Measurements from ENCODE around the gene CCDC87. TPM values are rescaled to one million over a fixed set of nuclear protein-coding genes. Genes with fewer than 3 reads are reported as not detected.
"Not testable (repeated sequence)": the region's sequence is repeated elsewhere in the genome, so short reads cannot be mapped to it uniquely, and the experiment has no call there.

Gene CCDC87
- total RNA-seq, 1 donor from 2014 or later, result 0.41 TPM

GRCh38 chr11:66614073-66614472 lies 21.2 kb upstream of the CCDC87 start:
- no peak overlapping the region for H3K4me3 ChIP-seq
- intact Hi-C loops (cut with micrococcal nuclease), result no loop called here
- no peak for TF ChIP-seq CTCF (IDR thresholded peaks at IDR 0.05; ENCODE audit: borderline replicate concordance)
- H3K4me1 ChIP-seq, result peaks cover 39% of the 10 kb centered on the region
- H3K36me3 ChIP-seq, result no peaks in the 10 kb centered on the region
- H3K27ac ChIP-seq (replicated peaks), result no peak overlapping the region
- no peaks in the 10 kb centered on the region for H3K27me3 ChIP-seq (ENCODE audit: low read depth)
- H3K9me3 ChIP-seq (replicated peaks), result no peaks in the 10 kb centered on the region
- DNase-seq, result no peak

- no peaks in the 10 kb centered on the region for H3K9me3 ChIP-seq (replicated peaks)
- no peak for DNase-seq
- no peak overlapping the region for H3K27ac ChIP-seq (replicated peaks)
- no peaks in the 10 kb centered on the region for H3K27me3 ChIP-seq (ENCODE audit: low read depth)
- peaks cover 29% of the 10 kb centered on the region for H3K4me1 ChIP-seq
- TF ChIP-seq CTCF (IDR thresholded peaks at IDR 0.05; ENCODE audit: borderline replicate concordance), result no peak
- intact Hi-C loops (cut with micrococcal nuclease), result no loop called here
- H3K36me3 ChIP-seq, result no peaks in the 10 kb centered on the region
- no peak overlapping the region for H3K4me3 ChIP-seq
Observed at GRCh38 chr11:66612458-66612857, 19.6 kb upstream of the CCDC87 start.

GRCh38 chr11:66609721-66610617 lies 17.1 kb upstream of the CCDC87 start:
- no peak overlapping the region for H3K27ac ChIP-seq (replicated peaks)
- H3K4me3 ChIP-seq, result no peak overlapping the region
- H3K4me1 ChIP-seq, result peaks cover 16% of the 10 kb centered on the region
- intact Hi-C loops (cut with micrococcal nuclease), result no loop called here
- H3K36me3 ChIP-seq, result peaks cover 13% of the 10 kb centered on the region
- no peak for TF ChIP-seq CTCF (IDR thresholded peaks at IDR 0.05; ENCODE audit: borderline replicate concordance)
- no peaks in the 10 kb centered on the region for H3K27me3 ChIP-seq (ENCODE audit: low read depth)
- H3K9me3 ChIP-seq (replicated peaks), result no peaks in the 10 kb centered on the region
- no peak for DNase-seq

- no peak for TF ChIP-seq CTCF (IDR thresholded peaks at IDR 0.05; ENCODE audit: borderline replicate concordance)
- intact Hi-C loops (cut with micrococcal nuclease), result no loop called here
- Histone ChIP-seq H3K27ac (replicated peaks) (peak overlapping the region; percentile 39), H3K9me3 (replicated peaks) (no peaks in the 10 kb centered on the region), H3K4me3 (no peak overlapping the region), H3K27me3 (ENCODE audit: low read depth) (no peaks in the 10 kb centered on the region), H3K4me1 (peaks cover 20% of the 10 kb centered on the region), H3K36me3 (peaks cover 23% of the 10 kb centered on the region)
- DNase-seq, result peak; percentile 51
Observed at GRCh38 chr11:66607126-66607834, 14.4 kb upstream of the CCDC87 start.

GRCh38 chr11:66606608-66607007 lies 13.7 kb upstream of the CCDC87 start:
- H3K9me3 ChIP-seq (replicated peaks); DNase-seq; H3K27me3 ChIP-seq (ENCODE audit: low read depth); H3K4me3 ChIP-seq; intact Hi-C loops (cut with micrococcal nuclease): not testable (repeated sequence)
- Histone ChIP-seq H3K27ac (replicated peaks) (peak overlapping the region; percentile 39), H3K36me3 (peaks cover 23% of the 10 kb centered on the region), H3K4me1 (peaks cover 26% of the 10 kb centered on the region)

GRCh38 chr11:66604155-66604554 lies 11.3 kb upstream of the CCDC87 start:
- no peak overlapping the region for H3K27ac ChIP-seq (replicated peaks)
- DNase-seq, result no peak
- H3K36me3 ChIP-seq, result peaks cover 44% of the 10 kb centered on the region
- intact Hi-C loops (cut with micrococcal nuclease), result no loop called here
- no peaks in the 10 kb centered on the region for H3K27me3 ChIP-seq (ENCODE audit: low read depth)
- H3K4me1 ChIP-seq, result peaks cover 45% of the 10 kb centered on the region
- no peak overlapping the region for H3K4me3 ChIP-seq
- no peaks in the 10 kb centered on the region for H3K9me3 ChIP-seq (replicated peaks)
- no peak for TF ChIP-seq CTCF (IDR thresholded peaks at IDR 0.05; ENCODE audit: borderline replicate concordance)

Data from left ventricle myocardium inferior (tissue), 1 donor.